Testis (tissue), 3 donors: ENCODE measurements around the gene EFNA5. TPM values are rescaled to one million over a fixed set of nuclear protein-coding genes. Genes with fewer than 3 reads are reported as not detected.

Experiments used
- DNase-seq: peaks from one replicate; pipeline ENCODE4 v3.0.0-alpha.2; 2019
- H3K27ac ChIP-seq, 2 donors: fragments of 200-600 bp; sonication (generic); one replicate each; pipeline ENCODE4 v1.5.1; 2019
- H3K27me3 ChIP-seq: fragments of 200-600 bp; sonication (generic); one replicate; pipeline ENCODE4 v1.5.1; 2019
- H3K36me3 ChIP-seq: fragments of 200-600 bp; sonication (generic); one replicate; pipeline ENCODE4 v1.5.1; 2017; ENCODE audit warnings: low read depth; ENCODE audit errors: missing control alignments
- H3K4me1 ChIP-seq: fragments of 200-600 bp; sonication (generic); one replicate; pipeline ENCODE4 v1.5.1; 2019
- H3K4me3 ChIP-seq, 2 donors: fragments of 200-600 bp; sonication (generic); one replicate each; pipeline ENCODE4 v1.5.1; 2017 to 2019
- H3K9me3 ChIP-seq: fragments of 200-600 bp; sonication (generic); one replicate; pipeline ENCODE4 v1.5.1; 2017
- CTCF ChIP-seq, 3 experiments: fragments of 450-650 bp in 2 of 3; fragments of 200-600 bp in 1 of 3; sonication (generic) in 1 of 3; IDR thresholded peaks; one replicate each; pipeline ENCODE4 v1.5.1; 2016 to 2019; ENCODE audit warnings: antibody characterized with exemption in 3 of 3, mild to moderate bottlenecking in 2 of 3, moderate library complexity in 1 of 3
- POLR2A ChIP-seq: fragments of 450-650 bp; IDR thresholded peaks from one replicate; pipeline ENCODE4 v1.6.1; 2017; ENCODE audit warnings: antibody characterized with exemption, mild to moderate bottlenecking, moderate library complexity
- WGBS, 2 donors: methylation state at CpG; one replicate each; pipeline ENCODE4 v1.1.5; 2018; 5-methylcytosine and 5-hydroxymethylcytosine counted together
- intact Hi-C: fragments of 100-400 bp; cut with DNase I; formaldehyde crosslinking; loops from one replicate; pipeline ENCODE4 v1.15.1; 2023; ENCODE audit warnings: low total_unique reads
- polyA plus RNA-seq: library from polyadenylated mRNA; stranded (reverse); fragments of 350-450 nt; fragmentation: Illumina TruSeq; extraction: RNeasy Lipid Tissue Mini Kit (QIAGEN cat#74804); gene quantifications from one replicate; pipeline ENCODE4 v1.2.3, GENCODE V29; 2014; ENCODE audit warnings: low read depth, low replicate concordance; ENCODE audit not compliant: insufficient read depth
- total RNA-seq, 2 donors: library from RNA; depleted of rRNA; stranded (reverse); fragments of >200 nt; gene quantifications; one replicate each; pipeline ENCODE4 v1.2.3, GENCODE V29; 2016

The EFNA5 gene
- total and polyA plus RNA-seq, 3 donors from 2014 or later = 2.6 to 5.4 (median 3.5) TPM

GRCh38 chr5:107675201-107675600 lies 4.5 kb upstream of the EFNA5 start:
- no peak overlapping the region for H3K4me3 ChIP-seq
- H3K9me3 ChIP-seq = no peaks in the 10 kb centered on the region
- H3K27ac ChIP-seq = no peak overlapping the region
- intact Hi-C loops = no loop called here
- no peak for TF ChIP-seq POLR2A
- no peak for DNase-seq
- no peaks in the 10 kb centered on the region for H3K36me3 ChIP-seq
- 76 to 81% methylated on average over 9 of the region's 9 CpGs for WGBS, 2 donors
- H3K4me1 ChIP-seq = peaks cover 13% of the 10 kb centered on the region
- no peaks in the 10 kb centered on the region for H3K27me3 ChIP-seq

- H3K27ac ChIP-seq = no peak overlapping the region
- H3K27me3 ChIP-seq = no peaks in the 10 kb centered on the region
- H3K36me3 ChIP-seq = no peaks in the 10 kb centered on the region
- no peaks in the 10 kb centered on the region for H3K9me3 ChIP-seq
- 74 to 83% methylated on average over 4 of the region's 4 CpGs for WGBS, 2 donors
- intact Hi-C loops = no loop called here
- H3K4me1 ChIP-seq = peaks cover 13% of the 10 kb centered on the region
- DNase-seq = no peak
- no peak for TF ChIP-seq POLR2A
- TF ChIP-seq CTCF (IDR thresholded peaks at IDR 0.05) = no peak
- no peak overlapping the region for H3K4me3 ChIP-seq
Measured at GRCh38 chr5:107674655-107675054, 3.9 kb upstream of the EFNA5 start.

- H3K36me3 ChIP-seq = no peaks in the 10 kb centered on the region
- WGBS, 2 donors = 1 to 2% methylated on average over 19 to 32 of the region's 32 CpGs
- peak overlapping the region; percentile 58 to 65 for H3K27ac ChIP-seq
- intact Hi-C loops = no loop called here
- peak overlapping the region; percentile 62 to 71 for H3K4me3 ChIP-seq
- H3K4me1 ChIP-seq = peaks cover 13% of the 10 kb centered on the region
- no peaks in the 10 kb centered on the region for H3K9me3 ChIP-seq
- H3K27me3 ChIP-seq = no peaks in the 10 kb centered on the region
- no peak for TF ChIP-seq POLR2A
- peak; percentile 70 to 90 (median 80) for TF ChIP-seq CTCF (IDR thresholded peaks at IDR 0.05)
- DNase-seq = peak; percentile 91
Measured at GRCh38 chr5:107673368-107674136, 2.8 kb upstream of the EFNA5 start.

GRCh38 chr5:107673039-107673367 lies 2.3 kb upstream of the EFNA5 start:
- TF ChIP-seq CTCF (IDR thresholded peaks at IDR 0.05) (no peak), POLR2A (no peak)
- H3K36me3 ChIP-seq = no peaks in the 10 kb centered on the region
- intact Hi-C loops = no loop called here
- H3K4me3 ChIP-seq = peak overlapping the region; percentile 62 to 71
- H3K27ac ChIP-seq = peak overlapping the region; percentile 58 to 65
- 0% methylated on average over 11 of the region's 11 CpGs for WGBS, 2 donors
- H3K27me3 ChIP-seq = no peaks in the 10 kb centered on the region
- DNase-seq = no peak
- no peaks in the 10 kb centered on the region for H3K9me3 ChIP-seq
- peaks cover 13% of the 10 kb centered on the region for H3K4me1 ChIP-seq

- H3K9me3 ChIP-seq = no peaks in the 10 kb centered on the region
- peaks cover 13% of the 10 kb centered on the region for H3K4me1 ChIP-seq
- H3K4me3 ChIP-seq = peak overlapping the region; percentile 62 to 71
- H3K27ac ChIP-seq = peak overlapping the region; percentile 58 to 74
- no peaks in the 10 kb centered on the region for H3K27me3 ChIP-seq
- intact Hi-C loops = no loop called here
- H3K36me3 ChIP-seq = no peaks in the 10 kb centered on the region
- DNase-seq = peak; percentile 80
- WGBS, 2 donors = 0 to 1% methylated on average over 44 to 66 of the region's 66 CpGs
- TF ChIP-seq CTCF (IDR thresholded peaks at IDR 0.05) = no peak
- TF ChIP-seq POLR2A = no peak
Measured at GRCh38 chr5:107672211-107673038, 1.7 kb upstream of the EFNA5 start.
